ENCODE data around the gene ENPP1.

ENPP1 gene

GRCh38 chr6:131931063-131931750, 123.4 kb downstream of the ENPP1 start:
- no peaks in the 10 kb centered on the region for H3K36me3 Mint-ChIP-seq (ENCODE audit: low read depth)
- no peaks in the 10 kb centered on the region for H3K4me1 Mint-ChIP-seq (ENCODE audit: low read depth)
- no peak overlapping the region for H3K4me3 Mint-ChIP-seq
- no peak overlapping the region for H3K27ac Mint-ChIP-seq
- peaks cover 3% of the 10 kb centered on the region for H3K27me3 Mint-ChIP-seq
- no peaks in the 10 kb centered on the region for H3K9me3 Mint-ChIP-seq
- intact Hi-C loops (cut with micrococcal nuclease), result no loop called here

- H3K27me3 Mint-ChIP-seq, result peaks cover 3% of the 10 kb centered on the region
- H3K9me3 Mint-ChIP-seq, result no peaks in the 10 kb centered on the region
- no peaks in the 10 kb centered on the region for H3K36me3 Mint-ChIP-seq (ENCODE audit: low read depth)
- H3K4me1 Mint-ChIP-seq (ENCODE audit: low read depth), result no peaks in the 10 kb centered on the region
- intact Hi-C loops (cut with micrococcal nuclease), result no loop called here
- H3K27ac Mint-ChIP-seq, result no peak overlapping the region
- no peak overlapping the region for H3K4me3 Mint-ChIP-seq
These were observed 128.3 kb downstream of the ENPP1 start for GRCh38 chr6:131936156-131936555.

- no peak overlapping the region for H3K27ac Mint-ChIP-seq
- no peak overlapping the region for H3K4me3 Mint-ChIP-seq
- intact Hi-C loops (cut with micrococcal nuclease), result no loop called here
- H3K36me3 Mint-ChIP-seq (ENCODE audit: low read depth), result no peaks in the 10 kb centered on the region
- no peaks in the 10 kb centered on the region for H3K4me1 Mint-ChIP-seq (ENCODE audit: low read depth)
- H3K27me3 Mint-ChIP-seq, result peaks cover under 1% of the 10 kb centered on the region
- H3K9me3 Mint-ChIP-seq, result no peaks in the 10 kb centered on the region
These were observed 129.4 kb downstream of the ENPP1 start for GRCh38 chr6:131937226-131937625.

GRCh38 chr6:131937703-131938631, 130.1 kb downstream of the ENPP1 start:
- H3K27me3 Mint-ChIP-seq, result no peaks in the 10 kb centered on the region
- intact Hi-C loops (cut with micrococcal nuclease), result no loop called here
- no peaks in the 10 kb centered on the region for H3K9me3 Mint-ChIP-seq
- H3K27ac Mint-ChIP-seq, result no peak overlapping the region
- no peaks in the 10 kb centered on the region for H3K4me1 Mint-ChIP-seq (ENCODE audit: low read depth)
- no peaks in the 10 kb centered on the region for H3K36me3 Mint-ChIP-seq (ENCODE audit: low read depth)
- H3K4me3 Mint-ChIP-seq, result no peak overlapping the region

Data from dendritic cell treated with granulocyte-macrophage colony-stimulating factor and Interleukin-4, amounts not matched to agents 40 ng/mL and 50 ng/mL, for 4 days (primary cell).